ENCODE results near the gene RIN3. TPM values are rescaled to one million over a fixed set of nuclear protein-coding genes. Genes with fewer than 3 reads are reported as not detected.

RIN3 gene
- total and polyA plus RNA-seq, 10 of the 15 experiments (the other 5 are each of a cell fraction or from before 2014, with no cell fraction given): 0.91 to 23.3 (median 6.3) TPM

DNA sequence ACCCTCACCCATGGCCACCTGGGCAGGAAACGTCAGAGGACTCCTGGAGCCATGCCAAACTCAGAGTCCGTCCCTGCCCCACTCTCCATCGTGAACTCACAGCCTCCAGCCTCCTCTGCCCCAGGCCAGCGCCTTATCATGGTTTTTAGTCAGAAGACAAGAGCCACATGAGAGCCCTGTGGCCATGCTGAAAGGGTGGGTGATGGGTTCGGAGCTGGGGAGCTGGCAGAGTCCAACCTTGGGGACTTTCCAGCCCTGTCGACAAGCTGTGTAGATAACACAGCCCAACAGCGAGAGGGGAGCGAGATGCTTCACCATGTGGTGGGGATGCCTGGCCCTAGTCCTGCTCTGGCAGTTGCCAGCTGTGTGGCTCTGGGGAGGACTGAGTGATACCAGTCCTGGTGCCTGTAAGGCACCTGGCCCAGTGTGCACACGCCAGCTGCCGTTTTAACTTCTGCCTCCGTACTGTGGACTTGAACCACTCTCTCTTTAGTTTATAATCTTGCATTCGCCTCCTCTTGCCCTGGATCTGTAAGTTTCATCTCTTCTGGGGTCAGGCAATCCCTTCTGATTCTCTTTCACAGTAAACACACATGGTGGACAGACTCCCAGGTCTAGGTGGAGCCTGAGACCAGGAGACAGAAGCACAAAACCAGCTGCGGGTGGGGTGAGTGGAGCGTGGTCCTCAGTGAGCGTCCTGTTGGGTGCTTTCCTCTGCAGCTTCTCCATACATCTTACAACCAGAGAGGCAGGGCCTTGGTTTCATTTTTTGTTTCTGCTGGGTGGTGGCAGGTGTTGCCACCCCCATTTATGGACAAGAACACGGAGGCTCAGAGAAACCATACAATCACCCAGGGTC is 55.3 kb downstream of the RIN3 start (continued):
- TF ChIP-seq MXI1 (IDR thresholded peaks at IDR 0.05; ENCODE audit: low read depth, low read length) (no peak), NFXL1 (IDR thresholded peaks at IDR 0.05; ENCODE audit: borderline replicate concordance) (no peak), IRF4 (IDR thresholded peaks at IDR 0.05; ENCODE audit: low read depth, low read length) (no peak), NFIC (IDR thresholded peaks at IDR 0.05; ENCODE audit: low read depth, low read length) (no peak), SIX5 (IDR thresholded peaks at IDR 0.05; ENCODE audit: low read depth, low read length, severe bottlenecking) (no peak), ZSCAN29 (IDR thresholded peaks at IDR 0.05) (no peak), MYB (IDR thresholded peaks at IDR 0.05; ENCODE audit: borderline replicate concordance, low read depth, low read length) (no peak; the same call in 1 of the 2 replicates), CHD4 (IDR thresholded peaks at IDR 0.05) (no peak), YBX1 (IDR thresholded peaks at IDR 0.05) (no peak), CEBPB (IDR thresholded peaks at IDR 0.05; ENCODE audit: borderline replicate concordance in 1 of 2, low read depth in 2 of 2, low read length in 2 of 2) (no peak), LARP7 (IDR thresholded peaks at IDR 0.05) (peak; percentile 37; the same call in 1 of the 2 replicates), IKZF1 (conservative IDR thresholded peaks at IDR 0.05) (peak; percentile 63), JUNB (IDR thresholded peaks at IDR 0.05) (no peak)
- TF ChIP-seq, protein P1, sequence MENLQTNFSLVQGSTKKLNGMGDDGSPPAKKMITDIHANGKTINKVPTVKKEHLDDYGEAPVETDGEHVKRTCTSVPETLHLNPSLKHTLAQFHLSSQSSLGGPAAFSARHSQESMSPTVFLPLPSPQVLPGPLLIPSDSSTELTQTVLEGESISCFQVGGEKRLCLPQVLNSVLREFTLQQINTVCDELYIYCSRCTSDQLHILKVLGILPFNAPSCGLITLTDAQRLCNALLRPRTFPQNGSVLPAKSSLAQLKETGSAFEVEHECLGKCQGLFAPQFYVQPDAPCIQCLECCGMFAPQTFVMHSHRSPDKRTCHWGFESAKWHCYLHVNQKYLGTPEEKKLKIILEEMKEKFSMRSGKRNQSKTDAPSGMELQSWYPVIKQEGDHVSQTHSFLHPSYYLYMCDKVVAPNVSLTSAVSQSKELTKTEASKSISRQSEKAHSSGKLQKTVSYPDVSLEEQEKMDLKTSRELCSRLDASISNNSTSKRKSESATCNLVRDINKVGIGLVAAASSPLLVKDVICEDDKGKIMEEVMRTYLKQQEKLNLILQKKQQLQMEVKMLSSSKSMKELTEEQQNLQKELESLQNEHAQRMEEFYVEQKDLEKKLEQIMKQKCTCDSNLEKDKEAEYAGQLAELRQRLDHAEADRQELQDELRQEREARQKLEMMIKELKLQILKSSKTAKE (IDR thresholded peaks at IDR 0.05; ENCODE audit: low read depth, poor library complexity, severe bottlenecking): no peak
- TF ChIP-seq, protein P2, sequence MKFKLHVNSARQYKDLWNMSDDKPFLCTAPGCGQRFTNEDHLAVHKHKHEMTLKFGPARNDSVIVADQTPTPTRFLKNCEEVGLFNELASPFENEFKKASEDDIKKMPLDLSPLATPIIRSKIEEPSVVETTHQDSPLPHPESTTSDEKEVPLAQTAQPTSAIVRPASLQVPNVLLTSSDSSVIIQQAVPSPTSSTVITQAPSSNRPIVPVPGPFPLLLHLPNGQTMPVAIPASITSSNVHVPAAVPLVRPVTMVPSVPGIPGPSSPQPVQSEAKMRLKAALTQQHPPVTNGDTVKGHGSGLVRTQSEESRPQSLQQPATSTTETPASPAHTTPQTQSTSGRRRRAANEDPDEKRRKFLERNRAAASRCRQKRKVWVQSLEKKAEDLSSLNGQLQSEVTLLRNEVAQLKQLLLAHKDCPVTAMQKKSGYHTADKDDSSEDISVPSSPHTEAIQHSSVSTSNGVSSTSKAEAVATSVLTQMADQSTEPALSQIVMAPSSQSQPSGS (IDR thresholded peaks at IDR 0.05; ENCODE audit: low read length): no peak
- TF ChIP-seq, protein P3, sequence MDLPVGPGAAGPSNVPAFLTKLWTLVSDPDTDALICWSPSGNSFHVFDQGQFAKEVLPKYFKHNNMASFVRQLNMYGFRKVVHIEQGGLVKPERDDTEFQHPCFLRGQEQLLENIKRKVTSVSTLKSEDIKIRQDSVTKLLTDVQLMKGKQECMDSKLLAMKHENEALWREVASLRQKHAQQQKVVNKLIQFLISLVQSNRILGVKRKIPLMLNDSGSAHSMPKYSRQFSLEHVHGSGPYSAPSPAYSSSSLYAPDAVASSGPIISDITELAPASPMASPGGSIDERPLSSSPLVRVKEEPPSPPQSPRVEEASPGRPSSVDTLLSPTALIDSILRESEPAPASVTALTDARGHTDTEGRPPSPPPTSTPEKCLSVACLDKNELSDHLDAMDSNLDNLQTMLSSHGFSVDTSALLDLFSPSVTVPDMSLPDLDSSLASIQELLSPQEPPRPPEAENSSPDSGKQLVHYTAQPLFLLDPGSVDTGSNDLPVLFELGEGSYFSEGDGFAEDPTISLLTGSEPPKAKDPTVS (IDR thresholded peaks at IDR 0.05; ENCODE audit: low read depth, low read length): no peak
- TF ChIP-seq, protein P4, sequence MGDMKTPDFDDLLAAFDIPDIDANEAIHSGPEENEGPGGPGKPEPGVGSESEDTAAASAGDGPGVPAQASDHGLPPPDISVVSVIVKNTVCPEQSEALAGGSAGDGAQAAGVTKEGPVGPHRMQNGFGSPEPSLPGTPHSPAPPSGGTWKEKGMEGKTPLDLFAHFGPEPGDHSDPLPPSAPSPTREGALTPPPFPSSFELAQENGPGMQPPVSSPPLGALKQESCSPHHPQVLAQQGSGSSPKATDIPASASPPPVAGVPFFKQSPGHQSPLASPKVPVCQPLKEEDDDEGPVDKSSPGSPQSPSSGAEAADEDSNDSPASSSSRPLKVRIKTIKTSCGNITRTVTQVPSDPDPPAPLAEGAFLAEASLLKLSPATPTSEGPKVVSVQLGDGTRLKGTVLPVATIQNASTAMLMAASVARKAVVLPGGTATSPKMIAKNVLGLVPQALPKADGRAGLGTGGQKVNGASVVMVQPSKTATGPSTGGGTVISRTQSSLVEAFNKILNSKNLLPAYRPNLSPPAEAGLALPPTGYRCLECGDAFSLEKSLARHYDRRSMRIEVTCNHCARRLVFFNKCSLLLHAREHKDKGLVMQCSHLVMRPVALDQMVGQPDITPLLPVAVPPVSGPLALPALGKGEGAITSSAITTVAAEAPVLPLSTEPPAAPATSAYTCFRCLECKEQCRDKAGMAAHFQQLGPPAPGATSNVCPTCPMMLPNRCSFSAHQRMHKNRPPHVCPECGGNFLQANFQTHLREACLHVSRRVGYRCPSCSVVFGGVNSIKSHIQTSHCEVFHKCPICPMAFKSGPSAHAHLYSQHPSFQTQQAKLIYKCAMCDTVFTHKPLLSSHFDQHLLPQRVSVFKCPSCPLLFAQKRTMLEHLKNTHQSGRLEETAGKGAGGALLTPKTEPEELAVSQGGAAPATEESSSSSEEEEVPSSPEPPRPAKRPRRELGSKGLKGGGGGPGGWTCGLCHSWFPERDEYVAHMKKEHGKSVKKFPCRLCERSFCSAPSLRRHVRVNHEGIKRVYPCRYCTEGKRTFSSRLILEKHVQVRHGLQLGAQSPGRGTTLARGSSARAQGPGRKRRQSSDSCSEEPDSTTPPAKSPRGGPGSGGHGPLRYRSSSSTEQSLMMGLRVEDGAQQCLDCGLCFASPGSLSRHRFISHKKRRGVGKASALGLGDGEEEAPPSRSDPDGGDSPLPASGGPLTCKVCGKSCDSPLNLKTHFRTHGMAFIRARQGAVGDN (IDR thresholded peaks at IDR 0.05): peak; percentile 87
- TF ChIP-seq, protein P5, sequence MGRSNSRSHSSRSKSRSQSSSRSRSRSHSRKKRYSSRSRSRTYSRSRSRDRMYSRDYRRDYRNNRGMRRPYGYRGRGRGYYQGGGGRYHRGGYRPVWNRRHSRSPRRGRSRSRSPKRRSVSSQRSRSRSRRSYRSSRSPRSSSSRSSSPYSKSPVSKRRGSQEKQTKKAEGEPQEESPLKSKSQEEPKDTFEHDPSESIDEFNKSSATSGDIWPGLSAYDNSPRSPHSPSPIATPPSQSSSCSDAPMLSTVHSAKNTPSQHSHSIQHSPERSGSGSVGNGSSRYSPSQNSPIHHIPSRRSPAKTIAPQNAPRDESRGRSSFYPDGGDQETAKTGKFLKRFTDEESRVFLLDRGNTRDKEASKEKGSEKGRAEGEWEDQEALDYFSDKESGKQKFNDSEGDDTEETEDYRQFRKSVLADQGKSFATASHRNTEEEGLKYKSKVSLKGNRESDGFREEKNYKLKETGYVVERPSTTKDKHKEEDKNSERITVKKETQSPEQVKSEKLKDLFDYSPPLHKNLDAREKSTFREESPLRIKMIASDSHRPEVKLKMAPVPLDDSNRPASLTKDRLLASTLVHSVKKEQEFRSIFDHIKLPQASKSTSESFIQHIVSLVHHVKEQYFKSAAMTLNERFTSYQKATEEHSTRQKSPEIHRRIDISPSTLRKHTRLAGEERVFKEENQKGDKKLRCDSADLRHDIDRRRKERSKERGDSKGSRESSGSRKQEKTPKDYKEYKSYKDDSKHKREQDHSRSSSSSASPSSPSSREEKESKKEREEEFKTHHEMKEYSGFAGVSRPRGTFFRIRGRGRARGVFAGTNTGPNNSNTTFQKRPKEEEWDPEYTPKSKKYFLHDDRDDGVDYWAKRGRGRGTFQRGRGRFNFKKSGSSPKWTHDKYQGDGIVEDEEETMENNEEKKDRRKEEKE (IDR thresholded peaks at IDR 0.05): no peak
